RWPE1 (cell line): Measurements from ENCODE around the gene PIH1D1.
A peak's percentile ranks its signal among the peaks of the same experiment; 100 is the strongest.

ENCODE experiments used
- CTCF ChIA-PET: fragments of 350-600 bp; sonication (Branson Sonifier 250); formaldehyde crosslinking; extraction: SDS; loops from one replicate; lab custom pipeline; 2021; lab: Yijun Ruan, JAX
- POLR2A ChIA-PET: fragments of 400-600 bp; formaldehyde crosslinking; extraction: SDS; loops from one replicate; lab custom pipeline; 2020; ENCODE audit warnings: antibody characterized with exemption; ENCODE audit not compliant: low non-redundant PET; lab: Yijun Ruan, JAX
- DNase-seq: peaks from one replicate; pipeline ENCODE4 v3.0.0; 2012; ENCODE audit warnings: low spot score
- H3K27ac ChIP-seq: fragments of 450-650 bp; 2 replicates; pipeline ENCODE4 v1.5.1; 2017
- TF ChIP-seq, protein P1 (sequence below): fragments of 450-650 bp; conservative IDR thresholded peaks from 2 replicates; pipeline ENCODE4 v1.5.1; 2017; ENCODE audit warnings: low read depth, mild to moderate bottlenecking

Gene PIH1D1

DNA sequence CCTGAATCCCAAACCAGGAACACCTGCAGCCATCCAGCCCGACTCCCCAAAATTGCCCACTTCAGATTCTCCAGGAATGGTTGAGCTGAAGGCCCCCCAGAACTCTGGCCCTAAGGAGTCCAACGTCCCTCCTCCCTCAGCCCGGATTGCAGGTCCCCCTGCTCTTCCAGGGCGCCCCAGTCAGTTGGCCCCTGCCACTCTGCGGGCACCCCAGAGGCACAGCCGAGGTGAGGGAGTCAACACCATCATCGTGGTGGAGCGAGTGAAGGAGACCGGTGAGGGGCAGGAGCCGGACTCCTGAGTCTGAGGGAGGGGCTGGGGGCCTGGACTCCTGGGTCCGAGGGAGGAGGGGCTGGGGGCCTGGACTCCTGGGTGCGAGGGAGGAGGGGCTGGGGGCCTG lies 24.3 kb downstream of the PIH1D1 start:
- TF ChIP-seq, protein P1, sequence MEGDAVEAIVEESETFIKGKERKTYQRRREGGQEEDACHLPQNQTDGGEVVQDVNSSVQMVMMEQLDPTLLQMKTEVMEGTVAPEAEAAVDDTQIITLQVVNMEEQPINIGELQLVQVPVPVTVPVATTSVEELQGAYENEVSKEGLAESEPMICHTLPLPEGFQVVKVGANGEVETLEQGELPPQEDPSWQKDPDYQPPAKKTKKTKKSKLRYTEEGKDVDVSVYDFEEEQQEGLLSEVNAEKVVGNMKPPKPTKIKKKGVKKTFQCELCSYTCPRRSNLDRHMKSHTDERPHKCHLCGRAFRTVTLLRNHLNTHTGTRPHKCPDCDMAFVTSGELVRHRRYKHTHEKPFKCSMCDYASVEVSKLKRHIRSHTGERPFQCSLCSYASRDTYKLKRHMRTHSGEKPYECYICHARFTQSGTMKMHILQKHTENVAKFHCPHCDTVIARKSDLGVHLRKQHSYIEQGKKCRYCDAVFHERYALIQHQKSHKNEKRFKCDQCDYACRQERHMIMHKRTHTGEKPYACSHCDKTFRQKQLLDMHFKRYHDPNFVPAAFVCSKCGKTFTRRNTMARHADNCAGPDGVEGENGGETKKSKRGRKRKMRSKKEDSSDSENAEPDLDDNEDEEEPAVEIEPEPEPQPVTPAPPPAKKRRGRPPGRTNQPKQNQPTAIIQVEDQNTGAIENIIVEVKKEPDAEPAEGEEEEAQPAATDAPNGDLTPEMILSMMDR: no peak
- CTCF ChIA-PET: interaction anchor here (1.0 to 2.1 kb wide), 2 partner anchors 15 to 35 kb away, joined by 3 to 7 read pairs; no protein-coding TSS in a partner anchor
- H3K27ac ChIP-seq: no peak overlapping the region
- DNase-seq: no peak
- POLR2A ChIA-PET: interaction anchor here (0.7 kb wide), 1 partner anchor 28 kb away, joined by 3 read pairs; no protein-coding TSS in a partner anchor

DNA sequence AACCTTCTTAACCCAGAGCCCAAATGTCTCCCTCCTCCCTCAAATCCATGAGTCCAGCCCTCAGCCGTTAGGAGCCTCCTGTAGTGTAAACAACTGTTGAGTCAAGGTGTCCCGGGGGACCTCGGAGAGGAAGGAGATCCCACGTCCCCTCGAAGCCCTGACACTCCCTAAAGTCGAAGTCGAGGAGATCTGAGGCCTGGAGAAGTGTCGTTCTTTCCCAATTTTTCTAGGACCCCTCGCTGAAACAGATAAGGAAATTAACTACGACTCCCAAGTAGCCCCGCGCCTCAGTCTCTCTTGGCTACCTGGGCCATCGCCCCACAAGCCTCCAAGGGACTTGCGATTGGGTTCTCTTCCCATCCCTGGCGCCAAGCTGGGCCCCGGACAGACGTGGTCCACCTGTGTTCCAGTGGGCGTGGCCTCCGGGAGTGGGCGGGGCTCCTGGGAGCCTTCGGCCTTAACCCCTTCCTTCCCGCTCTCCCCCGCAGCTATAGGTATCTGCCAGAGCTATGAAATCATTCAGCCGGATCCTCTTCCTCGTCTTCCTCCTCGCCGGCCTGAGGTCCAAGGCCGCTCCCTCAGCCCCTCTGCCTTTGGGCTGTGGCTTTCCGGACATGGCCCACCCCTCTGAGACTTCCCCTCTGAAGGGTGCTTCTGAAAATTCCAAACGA lies 25.6 kb downstream of the PIH1D1 start:
- CTCF ChIA-PET: interaction anchor here (0.6 to 2.1 kb wide), 4 partner anchors 34 to 63 kb away, joined by 3 to 8 read pairs (median 6); partner anchors contain the start of gene FLT3LG
- peak; percentile 34 for DNase-seq
- H3K27ac ChIP-seq: no peak overlapping the region
- TF ChIP-seq, protein P1: no peak
- POLR2A ChIA-PET: no interaction called here

DNA sequence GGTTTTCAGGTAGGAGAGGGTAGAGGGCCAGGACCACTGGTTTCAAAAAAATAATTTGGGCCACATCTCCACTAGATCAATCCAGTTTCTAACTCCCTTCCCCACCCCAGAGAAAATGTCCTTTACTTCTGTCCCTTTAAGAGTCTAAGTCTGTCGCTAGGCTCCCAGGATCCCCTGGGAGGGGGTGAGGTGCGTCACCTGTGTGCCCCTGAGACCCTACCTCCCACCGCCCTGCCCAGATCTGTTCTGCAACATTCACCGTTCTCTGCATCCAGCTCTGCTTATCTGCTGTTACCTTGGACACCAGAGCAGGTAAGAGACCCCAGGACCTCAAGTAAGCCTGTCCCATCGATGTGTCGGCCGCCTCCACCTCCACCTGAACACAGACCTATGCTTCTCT lies 26.4 kb downstream of the PIH1D1 start, which contains the start of gene GFY:
TSS of gene GFY (plus strand) at position 211 of the 400 bp plus-strand sequence. CDS start 1,043 bp downstream, outside the sequence.
- no peak for DNase-seq
- no peak within 1 kb of the TSS for H3K27ac ChIP-seq
- POLR2A ChIA-PET: no interaction called here
- CTCF ChIA-PET: interaction anchor here (0.6 to 0.8 kb wide), 2 partner anchors 48 to 62 kb away, joined by 4 to 8 read pairs; partner anchors contain the start of genes DKKL1 and FLT3LG
- TF ChIP-seq, protein P1: no peak

DNA sequence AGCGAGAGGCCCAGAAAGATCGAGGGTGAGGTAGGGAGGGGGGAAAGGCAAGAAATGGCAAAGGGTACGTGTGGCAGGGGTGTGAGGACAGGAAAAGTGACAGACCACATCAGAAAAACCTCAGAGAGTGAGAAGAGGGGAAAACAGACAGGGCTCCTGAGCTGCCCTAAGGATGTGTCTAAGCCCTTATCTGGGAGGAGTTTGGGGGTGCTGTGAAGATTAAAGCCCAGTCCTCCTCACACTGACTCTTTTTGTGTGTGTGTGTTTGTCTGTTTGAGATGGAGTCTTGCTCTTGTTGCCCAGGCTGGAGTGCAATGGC lies 27.7 kb downstream of the PIH1D1 start:
- CTCF ChIA-PET: no interaction called here
- no peak overlapping the region for H3K27ac ChIP-seq
- POLR2A ChIA-PET: no interaction called here
- no peak for DNase-seq
- TF ChIP-seq, protein P1: no peak

DNA sequence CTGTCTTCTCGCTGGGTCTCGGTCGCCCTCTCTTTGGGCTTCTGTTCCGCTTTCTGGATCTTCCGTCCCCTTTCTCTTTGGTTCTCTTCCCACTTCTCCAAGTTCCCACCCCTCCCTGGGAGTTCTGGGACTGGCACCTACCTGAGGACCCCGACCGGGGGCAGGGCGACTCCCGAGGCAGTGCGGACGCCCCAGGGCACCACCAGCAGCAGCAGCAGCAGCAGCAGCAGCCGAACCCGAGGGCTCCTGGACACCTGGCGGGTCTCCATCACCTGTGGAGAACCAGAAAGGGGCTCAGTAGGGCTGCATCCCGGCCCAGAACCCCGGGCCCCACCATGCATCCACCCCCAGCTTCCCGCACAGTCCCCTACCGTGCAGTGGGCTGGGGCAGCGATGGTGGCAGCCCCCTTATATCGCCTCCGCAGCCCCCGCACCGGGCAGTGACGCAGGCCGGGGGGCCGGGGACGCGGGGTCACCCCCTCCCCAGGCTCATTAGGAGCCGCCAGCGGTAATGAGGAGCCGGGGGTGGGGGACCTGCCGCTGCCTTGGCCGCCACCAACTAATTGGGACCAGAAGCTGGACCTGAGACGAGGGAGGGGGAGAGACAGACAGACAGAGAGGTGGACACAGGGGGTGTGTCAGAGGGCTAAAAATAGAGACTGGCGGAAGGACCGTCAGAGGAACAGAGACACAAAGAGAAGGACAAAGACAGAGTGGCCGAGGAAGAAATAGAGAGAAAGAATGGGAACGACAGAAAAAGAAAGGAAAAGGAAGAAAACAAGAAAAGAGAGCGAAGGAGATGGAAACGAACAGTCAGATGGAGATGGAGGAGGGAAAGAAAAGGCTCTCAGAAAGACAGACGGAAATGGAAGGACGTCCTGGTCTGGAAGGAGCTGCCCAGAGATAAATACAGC lies 28.3 kb downstream of the PIH1D1 start, which contains the start of gene PTH2:
TSS of gene PTH2 (minus strand) at position 371 of the 914 bp plus-strand sequence. CDS start at position 269, 102 bp downstream.
- TF ChIP-seq, protein P1: no peak
- DNase-seq: no peak
- ChIA-PET POLR2A (no interaction called here), CTCF (no interaction called here)
- no peak within 1 kb of the TSS for H3K27ac ChIP-seq

DNA sequence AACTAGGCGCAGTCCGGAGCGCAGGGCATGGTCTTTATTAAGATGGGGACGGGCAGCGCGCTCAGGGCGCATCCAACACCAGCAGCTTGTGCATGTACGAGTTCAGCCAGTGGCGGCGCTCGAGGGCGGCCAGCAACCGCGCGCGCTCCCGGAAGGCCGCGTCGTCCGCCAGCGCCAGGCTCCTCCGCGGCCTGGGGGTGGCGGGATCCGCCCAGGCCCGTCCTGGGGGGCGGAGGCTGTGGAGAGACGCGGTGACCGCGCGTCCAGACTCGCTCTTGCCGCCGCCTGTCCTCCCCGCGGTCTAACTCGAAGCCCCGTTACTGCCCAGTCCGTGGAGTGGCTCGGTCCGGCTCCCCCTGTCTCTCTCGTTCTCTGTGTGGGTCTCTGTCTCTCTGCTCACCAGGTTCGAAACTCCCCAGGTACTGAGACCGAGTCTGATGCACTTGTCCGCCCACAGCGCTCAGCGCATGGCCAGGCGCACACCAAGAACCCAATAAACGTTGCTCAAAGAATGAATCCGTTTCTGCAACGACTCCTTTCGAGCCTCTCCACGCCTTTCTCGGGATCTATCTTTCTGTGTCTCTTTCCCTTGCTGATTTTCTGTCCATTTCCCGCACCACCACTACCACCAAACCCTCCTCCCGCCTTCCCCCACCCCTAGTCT lies 29.1 kb downstream of the PIH1D1 start:
- ChIA-PET CTCF (no interaction called here), POLR2A (no interaction called here)
- TF ChIP-seq, protein P1: peak; percentile 25
- no peak for DNase-seq
- no peak overlapping the region for H3K27ac ChIP-seq
